HG02981 (cell line): ENCODE data around the gene BATF3.

Source experiments
- ATAC-seq: cut with Tn5 transposase; IDR thresholded peaks from one replicate; pipeline ENCODE4 v1.9.1; 2021; ENCODE audit warnings: mild to moderate bottlenecking, moderate library complexity; ENCODE audit not compliant: unreplicated experiment

The BATF3 gene

GRCh38 chr1:212686069-212686468, 13.6 kb downstream of the BATF3 start:
- ATAC-seq = no peak

- ATAC-seq = no peak
Measured at GRCh38 chr1:212685429-212685828, 14.2 kb downstream of the BATF3 start.

- no peak for ATAC-seq
Measured at GRCh38 chr1:212684521-212685090, 15.0 kb downstream of the BATF3 start.

GRCh38 chr1:212684076-212684475, 15.6 kb downstream of the BATF3 start:
- ATAC-seq = no peak

- peak; percentile 76 for ATAC-seq
Measured at GRCh38 chr1:212683357-212683722, 16.3 kb downstream of the BATF3 start.

DNA sequence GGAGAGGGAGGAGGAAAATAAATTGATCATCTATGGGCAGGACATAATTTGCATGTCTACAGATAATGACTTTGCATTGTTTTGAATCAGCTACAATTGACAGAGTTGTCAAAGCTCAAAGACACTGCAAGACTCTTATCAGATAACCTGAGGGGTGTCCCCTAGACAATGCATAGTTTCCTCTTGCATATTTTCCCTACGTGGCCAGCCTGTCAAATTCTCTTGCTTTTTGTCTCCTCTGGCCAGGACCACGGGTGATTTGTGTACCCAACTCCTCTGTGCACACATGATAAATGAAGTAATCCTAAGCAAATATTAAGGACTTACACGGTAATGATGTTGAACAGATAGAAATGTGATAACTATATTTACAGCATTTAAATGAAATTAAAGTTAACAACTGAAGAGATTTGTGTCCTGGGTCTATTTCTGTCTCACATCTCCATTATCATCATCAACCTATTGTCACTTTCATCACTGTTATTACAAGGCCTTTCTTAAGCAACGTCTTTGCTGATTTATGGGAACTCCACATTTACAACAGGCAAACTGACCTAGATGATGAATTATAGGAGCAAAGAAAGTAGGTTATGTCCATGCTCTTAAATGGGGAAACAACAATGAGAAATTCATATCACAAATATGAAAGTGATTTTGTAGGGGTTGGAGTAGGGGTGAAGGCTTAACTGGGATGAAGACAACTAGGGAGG, 18.8 kb downstream of the BATF3 start:
- no peak for ATAC-seq

DNA sequence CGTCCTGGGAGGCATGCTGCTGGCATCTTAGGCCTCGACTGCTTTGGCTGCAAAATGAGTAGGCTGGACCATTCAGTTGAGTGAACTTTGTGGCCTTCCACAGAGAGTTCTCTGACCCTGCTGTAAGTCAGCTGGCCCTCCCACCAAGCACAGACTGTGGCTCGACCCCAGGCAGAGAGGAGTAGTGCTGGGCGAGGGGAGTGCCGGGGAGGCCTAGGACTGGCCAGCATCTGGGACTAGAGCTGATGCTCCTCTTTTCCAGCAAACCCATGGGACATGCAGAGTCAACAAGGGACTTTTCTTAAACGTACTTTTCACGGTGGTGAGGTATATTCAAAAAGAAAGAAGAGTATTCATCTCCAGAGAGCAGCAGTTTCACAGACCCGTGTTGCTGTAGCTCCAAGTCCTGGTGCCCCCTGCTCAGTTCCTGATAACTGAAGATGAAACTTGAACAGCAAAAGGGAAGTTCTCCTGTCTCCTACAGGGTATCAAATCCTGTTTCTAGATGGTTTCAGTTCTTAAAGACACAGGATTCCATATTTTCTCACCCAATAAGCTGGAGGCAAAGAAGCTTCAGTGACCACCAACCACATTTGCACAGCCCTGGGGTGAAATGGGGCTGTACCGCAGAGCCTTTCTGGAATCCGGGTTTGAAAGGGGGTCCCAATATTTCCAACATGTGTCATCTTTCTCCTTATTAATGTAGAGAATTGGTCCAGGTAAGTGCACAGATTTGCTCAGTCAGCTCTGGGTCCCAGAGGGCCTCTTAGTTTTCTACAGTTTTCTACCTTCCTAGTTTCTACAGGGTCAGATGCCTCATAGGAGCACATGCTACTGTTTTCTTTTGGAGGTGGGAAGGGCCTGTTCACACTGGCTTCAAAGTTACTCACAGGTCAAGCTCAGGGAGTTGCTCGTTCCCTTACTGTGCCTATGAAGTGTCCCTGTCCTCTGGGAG, 20.9 kb downstream of the BATF3 start:
- ATAC-seq = peak; percentile 64

- ATAC-seq = no peak
Measured at GRCh38 chr1:212677573-212677972, 22.1 kb downstream of the BATF3 start.

GRCh38 chr1:212677136-212677535, 22.5 kb downstream of the BATF3 start:
- no peak for ATAC-seq

DNA sequence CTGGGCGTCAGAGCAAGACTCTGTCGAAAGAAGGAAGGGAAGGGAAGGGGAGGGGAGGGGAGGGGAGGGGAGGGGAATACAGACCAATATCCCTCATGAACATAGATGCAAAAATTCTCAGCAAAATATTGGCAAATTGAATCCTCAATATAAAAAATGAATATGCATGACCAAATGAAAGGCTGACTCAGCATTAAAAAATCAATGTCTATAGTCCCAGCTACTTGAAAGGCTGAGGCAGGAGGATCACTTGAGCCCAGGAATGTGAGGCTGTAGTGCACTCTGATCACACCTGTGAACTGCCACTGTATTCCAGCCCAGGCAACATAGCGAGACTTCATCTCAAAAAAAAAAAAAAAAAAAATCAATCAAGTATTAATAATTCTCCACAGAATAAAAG, 24.0 kb downstream of the BATF3 start:
- no peak for ATAC-seq

DNA sequence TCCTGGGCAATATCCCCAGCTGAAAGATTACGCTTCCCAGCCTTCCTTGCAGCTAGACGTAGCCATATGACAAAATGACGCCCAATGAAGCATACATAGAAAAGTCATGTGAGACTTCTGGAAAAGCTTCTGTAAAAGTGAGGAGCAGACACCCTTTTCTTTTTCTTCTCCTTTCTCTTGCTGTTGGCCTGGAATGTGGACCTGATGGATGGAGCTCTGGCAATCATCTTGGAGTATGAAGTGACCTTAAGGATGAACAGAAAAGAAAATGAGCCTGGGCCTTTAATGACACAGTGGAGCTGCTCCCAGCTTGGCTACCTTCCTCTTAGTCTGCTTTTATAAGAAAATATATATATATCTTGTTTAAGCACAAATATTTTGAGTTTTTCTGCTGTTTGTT, 24.8 kb downstream of the BATF3 start:
- no peak for ATAC-seq

GRCh38 chr1:212671342-212672031, 28.2 kb downstream of the BATF3 start:
- peak; percentile 42 for ATAC-seq

GRCh38 chr1:212670882-212671281, 28.8 kb downstream of the BATF3 start:
- ATAC-seq = no peak

- no peak for ATAC-seq
Measured at GRCh38 chr1:212670301-212670700, 29.3 kb downstream of the BATF3 start.

GRCh38 chr1:212669600-212669999, 30.0 kb downstream of the BATF3 start:
- ATAC-seq = no peak

GRCh38 chr1:212669102-212669501, 30.5 kb downstream of the BATF3 start:
- no peak for ATAC-seq

DNA sequence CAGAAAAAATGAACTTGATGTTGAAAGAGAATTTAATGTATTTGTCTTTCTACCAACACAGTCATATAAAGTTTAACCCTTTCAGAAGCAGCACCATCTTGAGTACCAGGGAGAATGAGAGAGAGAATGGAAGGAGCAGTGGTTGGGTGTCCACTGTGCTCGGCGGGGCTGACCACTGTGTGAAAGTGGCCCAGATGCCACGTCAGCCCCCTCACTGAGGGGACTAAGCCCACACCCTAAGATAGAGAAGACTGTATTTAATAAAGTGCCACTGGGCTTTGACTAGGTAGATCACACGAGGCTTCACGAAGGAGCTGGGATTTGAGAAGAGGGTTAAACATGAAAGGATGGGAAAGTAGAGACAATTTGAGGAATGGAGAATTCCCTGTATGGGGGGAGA, 31.2 kb downstream of the BATF3 start:
- ATAC-seq = no peak

DNA sequence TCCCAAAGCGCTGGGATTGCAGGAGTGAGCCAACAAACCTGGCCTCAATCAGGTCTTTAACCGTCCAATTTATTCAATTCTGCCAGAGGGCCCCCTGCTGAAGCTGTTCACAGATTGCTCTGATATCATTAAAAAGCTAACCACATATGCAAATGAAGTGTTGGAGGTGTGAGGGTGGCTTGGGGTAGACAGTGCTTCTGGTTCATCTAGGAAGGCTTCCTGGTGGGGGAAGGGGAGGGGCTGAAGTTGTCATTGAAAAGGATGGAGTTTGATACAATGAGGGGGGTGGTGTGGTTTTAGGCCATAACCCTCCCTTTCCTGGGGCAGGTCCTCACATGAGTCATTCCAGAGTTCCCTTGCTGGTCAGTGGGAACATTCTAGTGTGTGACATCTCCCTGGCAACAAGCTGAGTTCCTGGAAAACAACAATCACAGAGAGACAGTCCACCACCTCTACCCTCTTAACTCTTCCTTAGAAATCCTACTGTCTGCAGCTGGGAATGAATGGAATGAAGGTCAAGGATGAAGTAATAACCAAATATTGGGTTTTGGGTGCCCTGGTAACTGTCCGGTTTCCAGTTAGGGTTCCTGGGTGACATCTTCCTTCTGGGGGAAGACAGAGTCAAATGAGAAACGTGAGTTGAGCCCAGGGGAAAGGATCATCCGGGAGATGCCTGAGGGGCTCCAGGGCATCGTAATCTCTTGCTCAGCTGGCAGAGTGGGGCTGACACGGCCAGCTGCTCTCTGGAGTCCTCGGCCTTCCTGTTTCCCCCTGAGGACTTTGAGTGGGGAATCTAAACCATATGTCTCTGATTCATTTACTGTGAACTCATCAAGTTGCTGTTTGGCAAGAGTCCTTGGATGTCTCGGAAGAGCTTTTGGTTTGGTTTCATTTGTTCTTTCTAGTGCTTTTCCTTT, 32.2 kb downstream of the BATF3 start:
- ATAC-seq = peak; percentile 36

DNA sequence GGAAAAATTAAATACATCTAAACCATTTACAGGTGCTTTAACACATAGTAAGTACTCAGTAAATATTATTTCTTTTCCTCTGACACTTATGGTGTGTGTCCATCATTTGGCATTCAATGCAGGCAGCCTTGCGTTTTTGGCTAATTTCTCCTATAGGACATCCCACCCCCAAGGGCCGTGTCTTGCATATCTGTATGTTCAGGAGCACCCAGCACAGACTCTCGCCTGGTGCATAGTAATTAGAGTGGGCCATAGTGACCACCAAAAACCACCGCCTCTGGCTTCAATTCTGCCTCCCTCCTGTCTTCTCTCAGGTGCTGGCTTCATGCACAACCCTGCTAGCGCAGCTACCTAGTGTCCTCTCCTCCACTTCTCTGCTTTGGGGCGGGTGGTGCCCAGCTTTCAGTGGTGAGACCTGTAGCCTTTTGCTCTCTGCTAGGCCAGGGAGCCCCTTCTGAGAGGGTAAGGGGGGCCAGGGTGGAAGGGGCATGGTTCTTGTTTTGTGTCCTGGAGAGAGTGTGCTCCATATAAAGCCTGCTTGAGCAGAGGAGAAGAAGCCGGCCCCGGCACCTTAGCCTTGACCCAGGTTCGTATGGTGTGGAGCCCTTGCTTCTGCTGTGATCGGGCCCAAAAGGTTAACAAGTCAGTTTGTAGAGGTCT, 33.4 kb downstream of the BATF3 start:
- no peak for ATAC-seq
